Peyer's patch (tissue), 4 donors: Measurements from ENCODE around the gene WNT9A. TPM values are rescaled to one million over a fixed set of nuclear protein-coding genes. Genes with fewer than 3 reads are reported as not detected.

Source experiments
- DNase-seq, 3 donors: peaks; one replicate each; pipeline ENCODE4 v3.0.0-alpha.2; 2017 to 2019
- H3K27ac ChIP-seq, 4 donors: fragments of 200-600 bp; sonication (generic); one replicate each; pipeline ENCODE4 v1.5.1; 2016 to 2019
- H3K27me3 ChIP-seq, 2 donors: fragments of 200-600 bp; sonication (generic); one replicate each; pipeline ENCODE4 v1.5.1; 2019
- H3K36me3 ChIP-seq, 3 donors: fragments of 200-600 bp; sonication (generic); one replicate each; pipeline ENCODE4 v1.5.1; 2016 to 2019
- H3K4me1 ChIP-seq, 4 donors: fragments of 200-600 bp; sonication (generic); one replicate each; pipeline ENCODE4 v1.5.1; 2016 to 2019
- H3K4me3 ChIP-seq, 4 donors: fragments of 200-600 bp; sonication (generic); 1 replicate in 3 of 4; 2 replicates in 1 of 4; pipeline ENCODE4 v1.5.1; 2016 to 2019; ENCODE audit warnings: mild to moderate bottlenecking in 1 of 4
- H3K9me3 ChIP-seq, 4 donors: fragments of 200-600 bp; sonication (generic); one replicate each; pipeline ENCODE4 v1.5.1; 2016 to 2019; ENCODE audit warnings: mild to moderate bottlenecking in 1 of 4
- CTCF ChIP-seq, 6 experiments: fragments of 450-650 bp in 4 of 6; fragments of 200-600 bp in 2 of 6; sonication (generic) in 1 of 6; IDR thresholded peaks; one replicate each; pipeline ENCODE4 v1.5.1; 2017 to 2019; ENCODE audit warnings: antibody characterized with exemption in 6 of 6, mild to moderate bottlenecking in 3 of 6, moderate library complexity in 1 of 6
- POLR2A ChIP-seq, 2 donors: fragments of 450-650 bp; IDR thresholded peaks; one replicate each; pipeline ENCODE4 v1.5.1; 2017; ENCODE audit warnings: antibody characterized with exemption in 2 of 2, mild to moderate bottlenecking in 2 of 2, moderate library complexity in 2 of 2
- total RNA-seq, 4 donors: library from RNA; depleted of rRNA; stranded (reverse); fragments of >200 nt; gene quantifications; one replicate each; pipeline ENCODE4 v1.1.0, GENCODE V29; 2016

Gene WNT9A
- total RNA-seq, 4 donors from 2014 or later: 0.83 to 3.5 (median 2.6) TPM

GRCh38 chr1:227916655-227917054 lies 31.1 kb downstream of the WNT9A start:
- TF ChIP-seq POLR2A (IDR thresholded peaks at IDR 0.05) (no peak), CTCF (IDR thresholded peaks at IDR 0.05) (no peak)
- H3K27me3 ChIP-seq: no peaks in the 10 kb centered on the region
- H3K4me1 ChIP-seq: no peaks in the 10 kb centered on the region
- no peak overlapping the region for H3K4me3 ChIP-seq
- no peak overlapping the region for H3K27ac ChIP-seq
- no peaks in the 10 kb centered on the region for H3K36me3 ChIP-seq
- no peak for DNase-seq
- H3K9me3 ChIP-seq: no peaks in the 10 kb centered on the region

- no peak for DNase-seq
- Histone ChIP-seq H3K27ac (no peak overlapping the region), H3K36me3 (no peaks in the 10 kb centered on the region), H3K4me1 (no peaks in the 10 kb centered on the region), H3K4me3 (no peak overlapping the region), H3K9me3 (no peaks in the 10 kb centered on the region), H3K27me3 (no peaks in the 10 kb centered on the region)
- TF ChIP-seq CTCF (IDR thresholded peaks at IDR 0.05) (no peak), POLR2A (IDR thresholded peaks at IDR 0.05) (no peak)
Observed at GRCh38 chr1:227915564-227916553, 31.9 kb downstream of the WNT9A start.

- Histone ChIP-seq H3K9me3 (no peaks in the 10 kb centered on the region), H3K4me3 (no peak overlapping the region), H3K27ac (no peak overlapping the region), H3K4me1 (no peaks in the 10 kb centered on the region), H3K27me3 (no peaks in the 10 kb centered on the region), H3K36me3 (no peaks in the 10 kb centered on the region)
- TF ChIP-seq POLR2A (IDR thresholded peaks at IDR 0.05) (no peak), CTCF (IDR thresholded peaks at IDR 0.05) (no peak)
- no peak for DNase-seq
Observed at GRCh38 chr1:227914801-227915563, 32.8 kb downstream of the WNT9A start.

DNA sequence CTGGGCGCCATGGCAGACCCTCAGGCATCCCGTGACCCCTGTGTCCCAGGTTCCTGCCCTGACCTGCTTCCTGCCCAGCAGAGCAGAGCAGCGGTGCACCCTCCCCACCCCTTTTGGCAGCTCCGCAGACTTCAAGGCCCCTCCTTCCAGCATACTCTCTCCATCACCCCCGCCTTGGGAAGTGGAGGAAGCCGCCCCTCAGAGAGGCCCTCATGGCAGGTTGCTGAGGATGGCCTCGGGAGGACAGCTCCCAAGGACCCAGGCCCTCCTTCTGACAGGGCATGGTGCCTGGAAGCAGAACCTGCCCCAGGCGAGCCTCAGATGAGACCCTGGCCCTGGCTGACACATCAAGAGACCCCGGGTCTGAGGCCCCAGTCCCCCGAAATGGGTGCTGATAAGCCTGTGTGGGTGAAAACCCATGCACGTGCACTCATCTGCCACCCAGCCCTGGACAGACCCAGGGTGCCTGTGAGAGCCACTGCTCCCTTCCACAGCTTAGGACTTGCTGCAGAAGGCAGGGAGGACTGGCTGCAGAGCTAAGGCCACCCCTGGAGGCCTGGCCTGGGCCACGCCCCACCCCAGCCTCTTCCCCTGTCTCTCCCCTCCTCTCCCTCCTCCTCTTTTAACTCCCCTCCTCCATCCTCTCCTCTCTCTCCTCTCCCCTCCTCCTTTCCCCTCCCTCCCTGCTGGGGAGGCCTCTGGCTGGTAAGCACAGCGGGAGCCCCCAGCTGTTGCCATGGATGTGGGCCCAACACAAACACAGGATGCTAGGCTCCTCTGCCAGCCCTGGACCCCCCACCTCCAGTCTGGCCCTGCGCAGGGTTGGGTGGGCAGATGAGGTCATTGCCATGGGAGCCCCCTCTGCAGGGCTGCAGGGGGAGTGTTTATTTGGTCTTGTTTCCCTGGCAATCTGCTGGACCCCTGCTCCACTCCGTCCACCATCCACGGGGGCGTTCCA lies 33.7 kb downstream of the WNT9A start:
- no peak overlapping the region for H3K4me3 ChIP-seq
- TF ChIP-seq POLR2A (IDR thresholded peaks at IDR 0.05): no peak
- TF ChIP-seq CTCF (IDR thresholded peaks at IDR 0.05): no peak
- no peak for DNase-seq
- H3K27me3 ChIP-seq: no peaks in the 10 kb centered on the region
- no peaks in the 10 kb centered on the region for H3K36me3 ChIP-seq
- H3K4me1 ChIP-seq: no peaks in the 10 kb centered on the region
- no peak overlapping the region for H3K27ac ChIP-seq
- no peaks in the 10 kb centered on the region for H3K9me3 ChIP-seq

DNA sequence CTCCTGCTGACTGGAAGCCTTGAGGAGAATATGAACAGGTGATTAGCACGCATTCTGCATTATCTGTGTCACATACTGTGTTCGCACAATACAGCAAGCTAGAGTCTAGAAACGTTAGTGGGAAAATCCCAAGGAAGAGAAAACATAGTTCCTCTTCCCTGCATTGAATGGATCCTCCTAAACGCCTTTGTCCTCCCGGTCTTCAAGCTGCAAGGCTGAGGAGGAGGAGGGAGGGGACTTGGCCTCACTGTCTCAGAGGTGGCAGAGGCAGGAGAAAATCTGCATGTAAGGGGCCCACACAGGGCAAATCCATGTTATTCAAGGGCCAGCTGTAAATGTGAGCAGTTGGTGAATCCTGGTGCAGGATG lies 34.4 kb downstream of the WNT9A start:
- no peaks in the 10 kb centered on the region for H3K27me3 ChIP-seq
- no peaks in the 10 kb centered on the region for H3K4me1 ChIP-seq
- TF ChIP-seq CTCF (IDR thresholded peaks at IDR 0.05) (no peak), POLR2A (IDR thresholded peaks at IDR 0.05) (no peak)
- no peak for DNase-seq
- no peaks in the 10 kb centered on the region for H3K36me3 ChIP-seq
- H3K4me3 ChIP-seq: no peak overlapping the region
- no peaks in the 10 kb centered on the region for H3K9me3 ChIP-seq
- H3K27ac ChIP-seq: no peak overlapping the region
